Motor neuron (in vitro differentiated cells): ENCODE results near the gene APEH. TPM values are rescaled to one million over a fixed set of nuclear protein-coding genes. Genes with fewer than 3 reads are reported as not detected.

Experiments used
- ATAC-seq, 8 experiments: fragments of 200-7000 bp; cut with Tn5 transposase; replicated peaks in 6 of 8; 2 replicates each; pipeline ENCODE4 v1.8.0; 2021; ENCODE audit warnings: mild to moderate bottlenecking in 8 of 8, moderate library complexity in 8 of 8
- H3K27ac ChIP-seq, 2 donors: fragments of 250-450 bp; sonication (Bioruptor Pico); 2 replicates each; pipeline ENCODE4 v1.9.0; 2021; ENCODE audit warnings: antibody characterized with exemption in 2 of 2, mild to moderate bottlenecking in 2 of 2, moderate library complexity in 1 of 2
- H3K4me1 ChIP-seq, 2 donors: fragments of 250-450 bp; sonication (Bioruptor Pico); replicated peaks in 1 of 2; 2 replicates each; pipeline ENCODE4 v1.6.1; 2021; ENCODE audit warnings: antibody characterized with exemption in 2 of 2, mild to moderate bottlenecking in 2 of 2, moderate library complexity in 1 of 2
- H3K4me3 ChIP-seq, 5 donors: fragments of 250-450 bp; sonication (Bioruptor Pico); 2 replicates each; pipeline ENCODE4 v1.9.0; 2021; ENCODE audit warnings: antibody characterized with exemption in 5 of 5, mild to moderate bottlenecking in 5 of 5, moderate library complexity in 4 of 5
- WGBS, 10 experiments: fragments of 450-650 bp; shearing (Covaris generic); methylation state at CpG; one replicate each; pipeline ENCODE4 v1.0.0; 2022; 5-methylcytosine and 5-hydroxymethylcytosine counted together
- in situ Hi-C, 9 experiments: fragments of 400-800 bp; cut with MboI; loops; one replicate each; pipeline ENCODE4 v1.15.0; 2021; ENCODE audit warnings: low sequenced_read_pairs in 9 of 9, low pct_unique_long_range_greater_than_20kb in 2 of 9; ENCODE audit not compliant: unreplicated experiment in 9 of 9
- total RNA-seq, 8 experiments: library from RNA; unstranded; fragments of 300-600 nt; gene quantifications; 2 replicates each; pipeline versions ENCODE4 v1.2.3 to v1.2.4, GENCODE V29; 2022

The APEH gene
- total RNA-seq, 8 experiments from 2014 or later = 52.8 to 143 (median 75.2) TPM

- in situ Hi-C loops = no loop called here
- ATAC-seq = no peak
- WGBS, 10 experiments = 0 to 77% (median 55%) methylated on average over 1 to 7 of the region's 7 CpGs
- Histone ChIP-seq H3K4me1 (no peaks in the 10 kb centered on the region), H3K4me3 (no peak overlapping the region), H3K27ac (no peak overlapping the region)
These were observed 32.9 kb upstream of the APEH start for GRCh38 chr3:49641292-49641691.

GRCh38 chr3:49641921-49642707, 32.0 kb upstream of the APEH start:
- ATAC-seq = no peak
- WGBS, 10 experiments = 100% methylated on average over 2 of the region's 14 CpGs; no CpG with 5 or more reads in 9 of the 10 experiments
- H3K4me1 ChIP-seq = no peaks in the 10 kb centered on the region
- H3K27ac ChIP-seq = no peak overlapping the region
- in situ Hi-C loops = no loop called here
- no peak overlapping the region for H3K4me3 ChIP-seq

- Histone ChIP-seq H3K4me1 (no peaks in the 10 kb centered on the region), H3K27ac (no peak overlapping the region), H3K4me3 (no peak overlapping the region)
- 55 to 100% (median 83%) methylated on average over 2 to 6 of the region's 9 CpGs; no CpG with 5 or more reads in 7 of the 10 experiments for WGBS, 10 experiments
- in situ Hi-C loops = no loop called here
- no peak for ATAC-seq
These were observed 31.4 kb upstream of the APEH start for GRCh38 chr3:49642708-49643145.

- Histone ChIP-seq H3K4me3 (no peak overlapping the region), H3K4me1 (no peaks in the 10 kb centered on the region), H3K27ac (no peak overlapping the region)
- ATAC-seq = no peak
- 0 to 100% (median 67%) methylated on average over 1 of the region's 8 CpGs; no CpG with 5 or more reads in 5 of the 10 experiments for WGBS, 10 experiments
- in situ Hi-C loops = no loop called here
These were observed 29.5 kb upstream of the APEH start for GRCh38 chr3:49644684-49645083.

- no peak overlapping the region for H3K27ac ChIP-seq
- in situ Hi-C loops = no loop called here
These were observed 27.9 kb upstream of the APEH start for GRCh38 chr3:49646236-49646635.

GRCh38 chr3:49647741-49648140, 26.4 kb upstream of the APEH start:
- Histone ChIP-seq H3K4me3 (no peak overlapping the region), H3K4me1 (no peaks in the 10 kb centered on the region), H3K27ac (no peak overlapping the region)
- WGBS, 10 experiments = 60 to 100% (median 82%) methylated on average over 1 to 2 of the region's 2 CpGs; no CpG with 5 or more reads in 6 of the 10 experiments
- ATAC-seq = peak in 6 of 8 experiments; percentile 14 to 79 (median 40)
- in situ Hi-C loops = no loop called here

More at GRCh38 chr3:49646236-49646635, 27.9 kb upstream of the APEH start:
- WGBS, 10 experiments = 38 to 100% (median 75%) methylated on average over 1 to 3 of the region's 3 CpGs; no CpG with 5 or more reads in 2 of the 10 experiments
- ATAC-seq = no peak
- no peak overlapping the region for H3K4me3 ChIP-seq
- H3K4me1 ChIP-seq = no peaks in the 10 kb centered on the region

- H3K27ac ChIP-seq = no peak overlapping the region
- no peak for ATAC-seq
- H3K4me1 ChIP-seq = no peaks in the 10 kb centered on the region
- in situ Hi-C loops = no loop called here
- H3K4me3 ChIP-seq = no peak overlapping the region
- no CpG with 5 or more reads among the region's 3 CpGs for WGBS, 10 experiments
These were observed 25.7 kb upstream of the APEH start for GRCh38 chr3:49648354-49649019.

- in situ Hi-C loops = no loop called here
- no peak for ATAC-seq
- H3K4me1 ChIP-seq = no peaks in the 10 kb centered on the region
- H3K4me3 ChIP-seq = no peak overlapping the region
- 100% methylated on average over 1 of the region's 1 CpG; no CpG with 5 or more reads in 9 of the 10 experiments for WGBS, 10 experiments
- no peak overlapping the region for H3K27ac ChIP-seq
These were observed 24.6 kb upstream of the APEH start for GRCh38 chr3:49649576-49649975.

- H3K4me1 ChIP-seq = no peaks in the 10 kb centered on the region
- H3K4me3 ChIP-seq = no peak overlapping the region
- ATAC-seq = no peak
- no peak overlapping the region for H3K27ac ChIP-seq
- WGBS, 10 experiments = 83% methylated on average over 1 of the region's 1 CpG; no CpG with 5 or more reads in 9 of the 10 experiments
- in situ Hi-C loops = no loop called here
These were observed 24.0 kb upstream of the APEH start for GRCh38 chr3:49650177-49650576.

- H3K4me3 ChIP-seq = no peak overlapping the region
- in situ Hi-C loops = no loop called here
- no peak for ATAC-seq
- 40 to 80% (median 63%) methylated on average over 1 to 3 of the region's 8 CpGs; no CpG with 5 or more reads in 6 of the 10 experiments for WGBS, 10 experiments
- no peaks in the 10 kb centered on the region for H3K4me1 ChIP-seq
- H3K27ac ChIP-seq = no peak overlapping the region
These were observed 23.5 kb upstream of the APEH start for GRCh38 chr3:49650637-49651036.

- ATAC-seq = peak in 1 of 8 experiments; percentile 10
- in situ Hi-C loops = no loop called here
These were observed 21.8 kb upstream of the APEH start for GRCh38 chr3:49652218-49652902.

GRCh38 chr3:49652903-49653415, 21.2 kb upstream of the APEH start:
- 55 to 100% (median 83%) methylated on average over 3 to 6 of the region's 21 CpGs; no CpG with 5 or more reads in 7 of the 10 experiments for WGBS, 10 experiments
- H3K4me1 ChIP-seq = no peaks in the 10 kb centered on the region
- H3K4me3 ChIP-seq = no peak overlapping the region
- no peak for ATAC-seq
- in situ Hi-C loops = no loop called here
- no peak overlapping the region for H3K27ac ChIP-seq

More at GRCh38 chr3:49652218-49652902, 21.8 kb upstream of the APEH start:
- no peak overlapping the region for H3K27ac ChIP-seq
- H3K4me1 ChIP-seq = no peaks in the 10 kb centered on the region
- no peak overlapping the region for H3K4me3 ChIP-seq
- WGBS, 10 experiments = 62 to 91% (median 84%) methylated on average over 2 to 18 of the region's 36 CpGs; no CpG with 5 or more reads in 4 of the 10 experiments

GRCh38 chr3:49653621-49654020, 20.5 kb upstream of the APEH start:
- no peaks in the 10 kb centered on the region for H3K4me1 ChIP-seq
- H3K27ac ChIP-seq = no peak overlapping the region
- ATAC-seq = no peak
- in situ Hi-C loops = no loop called here
- H3K4me3 ChIP-seq = no peak overlapping the region
- 0 to 90% (median 79%) methylated on average over 1 to 3 of the region's 8 CpGs; no CpG with 5 or more reads in 6 of the 10 experiments for WGBS, 10 experiments
